NOMO-1 treated with dmso at 0.1 percent for 144 hours (cell line): Measurements from ENCODE around the gene INCENP.

Experiments
- DNase-seq: peaks from one replicate; lab custom pipeline; 2025; ENCODE audit not compliant: unreplicated experiment; lab: John Stamatoyannopoulos, UW

Gene INCENP

DNA sequence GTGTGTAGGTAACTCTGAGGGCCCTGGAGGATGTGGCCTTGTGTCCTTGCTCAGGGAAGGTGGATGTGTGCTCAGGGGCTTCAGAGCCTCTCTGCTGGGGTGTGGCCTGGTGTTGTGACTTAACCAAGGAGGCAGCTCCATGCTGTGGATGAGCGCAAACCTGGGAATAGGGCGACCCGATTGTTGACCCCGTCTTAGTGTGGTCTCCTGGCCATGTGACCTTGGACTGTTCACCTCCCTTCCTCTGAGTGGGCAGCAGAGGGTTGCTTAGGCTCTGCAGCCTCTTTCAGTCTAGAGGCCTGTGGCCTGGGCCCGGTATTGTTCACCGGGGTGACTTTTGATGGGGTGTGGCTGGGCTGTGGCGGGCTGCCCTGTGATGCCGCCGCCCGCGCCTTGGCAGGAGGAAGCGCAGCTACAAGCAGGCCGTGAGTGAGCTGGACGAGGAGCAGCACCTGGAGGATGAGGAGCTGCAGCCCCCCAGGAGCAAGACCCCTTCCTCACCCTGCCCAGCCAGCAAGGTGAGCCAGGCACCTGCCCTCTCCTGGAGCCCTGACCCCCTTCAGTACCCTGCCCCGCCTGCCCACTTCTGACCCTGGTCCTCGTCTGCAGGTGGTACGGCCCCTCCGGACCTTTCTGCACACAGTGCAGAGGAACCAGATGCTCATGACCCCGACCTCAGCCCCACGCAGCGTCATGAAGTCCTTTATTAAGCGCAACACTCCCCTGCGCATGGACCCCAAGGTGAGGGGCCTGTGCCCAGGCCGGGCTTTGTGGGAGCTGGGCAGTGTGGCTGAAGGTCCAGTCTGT, 16.7 kb downstream of the INCENP start:
- no peak for DNase-seq

DNA sequence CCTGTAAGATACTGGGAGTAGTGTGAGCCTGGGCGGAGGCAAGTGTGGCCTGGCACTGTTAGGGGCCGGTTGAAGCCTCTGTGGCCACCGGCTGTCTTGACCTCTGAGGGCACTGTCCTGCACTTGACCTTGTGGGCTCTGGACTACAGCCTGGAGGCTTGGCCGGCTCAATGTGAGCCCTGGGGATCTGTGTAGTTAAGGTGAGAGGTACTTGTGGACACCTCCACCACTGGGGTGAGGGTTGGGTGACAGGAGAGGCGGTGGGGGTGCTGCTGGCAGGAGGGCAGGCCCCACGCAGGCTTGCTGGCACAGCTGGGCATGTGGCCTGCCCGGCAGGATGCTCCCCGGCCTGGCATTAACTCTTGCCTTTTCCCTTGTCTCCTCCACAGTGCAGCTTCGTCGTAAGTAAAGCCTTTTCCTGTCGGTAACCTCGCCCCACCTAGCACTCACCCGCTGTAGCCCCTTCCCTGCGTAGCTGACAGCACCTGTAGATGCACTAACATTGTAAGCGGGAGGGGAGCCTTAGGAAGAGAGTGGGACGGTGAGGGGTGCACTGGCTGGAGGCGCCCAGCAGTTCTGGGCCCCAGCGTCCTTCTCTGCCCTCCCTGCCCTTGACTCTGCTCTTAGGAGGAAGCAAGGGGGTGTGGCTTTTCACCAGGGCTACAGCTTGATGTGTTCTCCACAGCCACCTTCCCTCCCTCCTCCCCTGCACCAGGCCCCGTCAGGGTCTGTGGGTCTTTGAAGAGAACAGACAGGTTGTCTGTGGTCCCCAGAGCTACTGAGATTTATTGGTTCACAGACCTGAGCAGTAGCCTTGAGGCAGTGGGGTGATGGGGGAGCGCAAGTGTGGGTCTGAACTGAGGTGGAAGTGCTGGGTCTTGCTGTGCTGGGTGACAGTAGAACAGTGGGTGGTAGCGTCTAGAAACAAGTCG, 17.6 kb downstream of the INCENP start:
- DNase-seq: no peak

DNA sequence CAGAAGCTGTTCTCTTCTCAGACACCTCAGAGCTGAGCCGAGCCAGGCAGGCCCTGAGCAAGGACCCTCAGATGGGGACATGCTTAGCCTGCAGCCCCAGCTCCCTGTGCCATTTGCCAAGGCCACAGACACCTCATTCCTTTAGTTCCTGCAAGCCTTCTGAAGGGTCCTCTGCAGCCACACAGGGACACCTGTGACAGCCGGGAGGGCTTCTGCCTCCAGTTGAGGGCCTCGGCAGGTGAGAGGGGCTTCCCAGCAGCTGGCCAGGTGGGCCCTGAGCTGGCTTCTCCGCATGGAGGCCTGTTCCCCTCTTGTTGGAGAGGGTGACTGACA, 18.2 kb downstream of the INCENP start:
- no peak for DNase-seq

DNA sequence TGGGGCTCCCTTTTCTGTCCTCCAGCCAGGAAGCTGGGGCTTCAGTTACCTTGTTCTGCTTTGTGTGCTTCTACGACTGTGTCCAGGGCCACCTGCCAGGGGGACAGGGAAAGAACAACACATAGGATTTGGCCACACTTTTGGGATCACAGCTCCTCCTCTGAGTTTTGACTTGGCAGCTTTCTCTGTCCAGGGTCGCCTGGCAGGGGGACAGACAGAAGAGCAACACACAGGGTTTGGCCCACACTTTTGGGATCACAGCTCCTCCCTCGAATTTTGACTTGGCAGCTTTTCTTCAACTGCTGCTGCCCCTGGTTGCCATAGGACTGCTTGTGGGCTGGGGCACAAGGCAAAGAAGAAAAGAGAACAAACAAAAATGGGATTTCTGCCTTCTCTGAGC, 19.1 kb downstream of the INCENP start:
- no peak for DNase-seq

DNA sequence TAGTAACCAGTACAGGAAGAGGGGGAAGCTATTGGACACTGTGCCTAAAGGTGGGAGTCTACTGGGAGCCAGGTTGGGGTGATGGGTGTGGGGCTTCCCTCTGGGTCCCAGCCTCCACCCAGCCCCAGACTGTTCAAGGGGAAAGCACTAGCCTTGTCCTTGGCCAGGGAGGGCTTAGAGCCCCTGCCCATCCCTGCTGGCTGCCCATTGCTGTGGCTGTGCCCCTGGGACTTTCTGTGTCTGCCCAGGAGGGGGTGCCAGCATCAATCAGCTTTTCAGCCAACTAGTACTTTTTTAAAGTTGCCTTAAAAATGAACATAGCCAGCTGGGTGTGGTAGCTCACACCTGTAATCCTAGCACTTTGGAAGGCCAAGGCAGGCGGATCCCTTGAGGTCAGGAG, 19.9 kb downstream of the INCENP start:
- DNase-seq: no peak

DNA sequence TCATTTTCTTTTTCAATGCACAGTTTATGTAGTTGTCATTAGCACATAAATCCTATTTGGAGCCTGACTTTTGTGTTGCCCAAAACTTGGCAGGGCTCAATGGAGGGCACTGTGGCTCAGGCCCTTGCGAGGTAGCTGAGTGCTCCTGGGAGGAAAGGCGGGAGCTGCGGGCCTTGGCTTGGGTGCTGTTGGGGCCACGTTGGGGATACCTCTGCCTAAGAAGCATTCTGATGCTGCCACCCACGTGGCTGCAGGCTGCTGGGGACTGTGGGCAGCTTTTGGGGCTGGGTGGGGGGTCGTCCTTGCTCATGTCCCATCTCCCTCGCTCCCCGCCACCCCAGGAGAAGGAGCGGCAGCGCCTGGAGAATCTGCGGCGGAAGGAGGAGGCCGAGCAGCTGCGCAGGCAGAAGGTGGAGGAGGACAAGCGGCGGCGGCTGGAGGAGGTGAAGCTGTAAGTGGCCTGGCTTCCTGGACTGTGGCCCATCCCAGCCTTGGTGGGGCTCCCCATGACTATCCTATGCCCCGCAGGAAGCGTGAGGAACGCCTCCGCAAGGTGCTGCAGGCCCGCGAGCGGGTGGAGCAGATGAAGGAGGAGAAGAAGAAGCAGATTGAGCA, 20.9 kb downstream of the INCENP start:
- no peak for DNase-seq

DNA sequence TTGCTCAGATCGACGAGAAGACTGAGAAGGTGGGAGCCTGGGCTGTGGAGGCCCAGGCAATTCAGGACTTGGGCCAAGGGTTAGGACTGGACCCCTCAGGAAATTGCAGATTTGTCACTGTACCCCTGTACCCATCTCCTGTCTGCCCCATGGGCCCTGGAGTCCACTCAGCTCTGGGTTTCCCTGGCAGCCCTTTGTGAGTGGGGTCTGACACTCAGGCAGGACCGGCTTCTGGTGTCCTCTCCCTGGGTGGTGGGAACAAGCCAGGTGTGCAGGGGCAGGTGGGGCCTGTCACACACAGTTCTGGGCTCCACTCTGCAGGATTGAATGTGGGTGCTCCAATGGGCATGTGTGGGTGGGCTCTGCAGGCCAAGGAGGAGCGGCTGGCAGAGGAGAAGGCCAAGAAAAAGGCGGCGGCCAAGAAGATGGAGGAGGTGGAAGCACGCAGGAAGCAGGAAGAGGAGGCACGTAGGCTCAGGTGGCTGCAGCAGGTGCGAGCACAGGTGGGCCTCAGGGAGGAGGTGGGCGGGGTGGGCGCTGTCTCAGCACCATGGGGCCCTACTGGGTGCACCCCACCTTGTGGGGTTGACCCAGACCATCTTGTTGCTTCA, 21.6 kb downstream of the INCENP start:
- DNase-seq: no peak

DNA sequence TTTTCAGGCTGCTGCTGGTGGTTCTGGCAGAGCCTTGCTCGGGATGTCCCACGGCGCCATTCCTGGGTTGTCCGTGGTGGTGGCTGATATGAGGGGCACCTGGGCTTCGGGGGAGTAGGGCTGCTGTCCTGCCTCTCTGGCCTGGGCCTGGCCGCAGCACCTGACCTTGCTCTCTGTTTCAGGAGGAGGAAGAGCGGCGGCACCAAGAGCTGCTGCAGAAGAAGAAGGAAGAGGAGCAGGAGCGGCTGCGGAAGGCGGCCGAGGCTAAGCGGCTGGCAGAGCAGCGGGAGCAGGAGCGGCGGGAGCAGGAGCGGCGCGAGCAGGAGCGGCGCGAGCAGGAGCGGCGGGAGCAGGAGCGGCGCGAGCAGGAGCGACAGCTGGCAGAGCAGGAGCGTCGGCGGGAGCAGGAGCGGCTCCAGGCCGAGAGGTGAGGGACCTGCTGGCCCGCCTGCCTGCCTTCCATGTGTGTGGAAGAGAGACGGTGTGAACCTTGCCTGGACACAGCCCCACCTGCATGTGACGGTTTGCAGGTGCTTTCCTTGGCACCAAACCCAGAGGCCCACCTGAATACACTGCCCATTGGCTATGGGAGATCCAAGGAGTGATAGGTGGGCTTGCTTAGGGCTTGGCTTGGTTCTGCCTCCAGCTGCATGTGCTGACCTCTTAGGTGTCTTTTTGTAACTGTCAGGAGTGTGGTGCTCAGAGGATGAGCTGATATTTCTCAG, 22.8 kb downstream of the INCENP start:
- DNase-seq: no peak

DNA sequence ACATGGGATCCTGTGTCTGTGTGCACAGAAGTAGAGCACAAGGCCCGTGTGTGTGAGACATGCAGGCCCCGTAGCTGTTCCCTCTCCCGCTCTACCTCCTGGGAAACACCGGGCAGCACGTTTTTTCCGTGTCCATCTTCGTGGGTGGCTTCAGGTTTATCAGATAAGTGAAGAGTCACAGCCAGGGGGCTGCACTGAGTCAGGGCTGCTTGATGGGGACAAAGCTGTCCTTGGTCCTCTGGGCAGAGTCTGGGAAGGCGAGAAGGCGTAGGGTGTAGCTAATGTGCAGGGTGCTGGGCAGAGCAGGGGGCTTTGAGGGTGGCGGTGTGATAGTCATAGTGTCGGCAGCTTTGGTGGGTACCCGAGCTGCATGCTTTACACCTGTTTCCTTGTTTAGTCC, 23.7 kb downstream of the INCENP start:
- DNase-seq: no peak

DNA sequence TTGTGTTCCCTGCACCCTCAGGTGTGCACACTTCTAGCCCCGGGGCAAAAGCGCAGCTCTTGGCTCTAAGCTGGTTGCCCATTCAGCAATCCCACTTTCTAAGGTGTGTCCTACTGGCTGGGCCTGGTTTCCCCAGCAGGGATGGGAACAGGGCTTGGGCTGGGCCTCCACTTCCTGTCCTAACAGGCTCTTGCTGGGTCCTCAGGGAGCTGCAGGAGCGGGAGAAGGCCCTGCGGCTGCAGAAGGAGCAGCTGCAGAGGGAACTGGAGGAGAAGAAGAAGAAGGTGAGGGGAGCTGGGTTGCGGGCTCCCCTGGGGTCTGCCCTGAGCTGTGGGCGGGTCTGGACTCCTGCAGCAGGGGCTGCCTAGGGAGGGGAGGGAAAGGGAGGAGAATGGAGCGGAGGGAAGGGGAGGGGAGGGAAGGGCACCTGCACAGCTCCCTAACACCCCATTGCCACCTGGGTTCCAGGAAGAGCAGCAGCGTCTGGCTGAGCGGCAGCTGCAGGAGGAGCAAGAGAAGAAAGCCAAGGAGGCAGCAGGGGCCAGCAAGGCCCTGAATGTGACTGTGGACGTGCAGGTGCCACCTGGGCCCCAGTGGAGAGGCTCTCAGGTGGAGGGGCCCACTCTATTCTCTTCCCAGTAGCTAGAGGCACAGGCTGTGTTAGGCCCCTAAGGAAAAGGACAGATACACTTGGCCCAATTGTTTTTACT, 24.6 kb downstream of the INCENP start:
- no peak for DNase-seq

DNA sequence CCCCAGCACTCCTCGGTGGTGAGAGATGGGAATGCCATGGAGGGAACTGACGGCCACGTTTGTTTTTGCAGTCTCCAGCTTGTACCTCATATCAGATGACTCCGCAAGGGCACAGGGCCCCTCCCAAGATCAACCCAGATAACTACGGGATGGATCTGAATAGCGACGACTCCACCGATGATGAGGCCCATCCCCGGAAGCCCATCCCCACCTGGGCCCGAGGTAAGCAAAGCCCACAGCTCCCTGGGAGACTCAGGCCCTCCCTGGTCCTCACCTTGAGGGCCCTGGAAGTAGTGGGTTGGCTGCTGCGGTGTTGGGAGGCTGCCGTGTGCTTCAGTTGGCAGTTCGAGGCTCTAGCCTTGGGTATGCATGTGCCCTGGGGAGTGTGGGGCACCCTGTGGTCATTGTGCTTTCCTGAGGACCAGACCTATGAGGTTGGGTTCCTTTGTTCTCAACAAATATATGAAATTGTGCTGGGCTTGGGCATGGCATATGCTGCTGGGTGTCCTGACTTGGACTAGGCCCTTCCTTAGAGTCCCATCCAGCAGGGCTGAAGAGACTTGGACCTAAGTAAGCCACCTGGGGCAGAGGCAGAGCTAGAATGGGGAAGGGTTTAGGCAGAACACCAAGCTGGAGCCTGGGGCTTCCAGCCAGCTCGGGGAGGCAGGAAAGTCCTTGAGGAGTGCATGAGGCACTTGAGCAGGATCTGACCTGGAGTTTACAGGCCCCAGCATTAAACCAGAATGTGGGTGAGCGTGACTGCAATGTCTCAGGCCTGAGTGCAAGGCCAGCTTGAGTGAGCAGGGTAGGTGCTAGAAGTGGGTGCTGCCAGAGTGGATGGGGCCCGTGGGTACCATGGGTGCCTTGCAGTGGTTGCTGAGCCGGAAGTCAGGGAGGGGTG, 26.4 kb downstream of the INCENP start:
- no peak for DNase-seq

DNA sequence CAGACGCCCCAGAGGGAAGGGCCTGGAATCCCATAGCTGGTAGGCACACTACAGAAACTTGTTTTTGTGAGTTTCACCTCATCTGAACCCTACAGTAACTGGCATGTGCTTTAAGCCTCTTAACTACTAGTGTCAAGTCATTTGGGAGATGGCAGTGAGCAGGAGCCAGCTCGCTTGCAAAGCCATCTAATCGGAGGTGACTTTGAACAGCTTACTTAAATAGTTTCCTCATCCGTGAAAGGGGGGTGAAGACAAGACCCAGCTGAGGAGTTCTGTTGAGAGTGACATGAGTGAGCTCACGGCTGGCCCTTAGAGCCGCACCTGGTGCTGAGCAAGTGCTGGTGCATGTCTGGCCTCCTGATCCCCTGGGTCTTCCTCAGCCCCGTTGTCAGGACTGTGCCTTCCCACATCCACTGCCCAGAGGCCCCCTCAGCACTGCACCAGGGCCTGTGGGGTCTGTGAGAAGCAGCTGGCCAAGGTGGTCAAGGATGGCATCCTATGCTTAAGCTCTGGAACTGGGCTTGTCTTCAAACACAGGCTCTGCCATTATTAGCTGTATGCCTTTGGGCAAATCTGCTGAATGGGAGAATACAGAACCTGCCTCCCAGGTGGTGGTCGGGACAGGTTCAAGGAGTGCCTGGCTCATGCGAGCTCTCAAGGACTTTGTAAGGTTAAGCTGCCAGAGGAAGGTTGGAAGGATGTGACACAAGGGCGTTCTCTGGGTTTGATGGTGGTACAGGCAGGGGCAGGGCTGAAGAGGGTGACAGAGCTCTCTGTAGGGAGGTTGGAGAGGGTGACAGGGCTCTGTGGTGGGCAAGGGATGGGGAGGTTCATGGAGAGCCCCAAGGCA, 27.3 kb downstream of the INCENP start:
- no peak for DNase-seq

DNA sequence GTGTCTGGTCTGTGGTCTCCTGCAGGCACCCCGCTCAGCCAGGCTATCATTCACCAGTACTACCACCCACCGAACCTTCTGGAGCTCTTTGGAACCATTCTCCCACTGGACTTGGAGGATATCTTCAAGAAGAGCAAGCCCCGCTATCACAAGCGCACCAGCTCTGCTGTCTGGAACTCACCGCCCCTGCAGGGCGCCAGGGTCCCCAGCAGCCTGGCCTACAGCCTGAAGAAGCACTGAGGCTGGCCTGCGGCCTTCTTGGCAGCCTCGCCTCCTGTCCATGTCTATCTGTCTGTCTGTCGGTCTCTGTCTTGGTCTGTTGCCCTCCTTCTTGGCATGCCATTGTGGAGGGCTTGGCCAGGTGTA, 27.9 kb downstream of the INCENP start:
- DNase-seq: no peak

DNA sequence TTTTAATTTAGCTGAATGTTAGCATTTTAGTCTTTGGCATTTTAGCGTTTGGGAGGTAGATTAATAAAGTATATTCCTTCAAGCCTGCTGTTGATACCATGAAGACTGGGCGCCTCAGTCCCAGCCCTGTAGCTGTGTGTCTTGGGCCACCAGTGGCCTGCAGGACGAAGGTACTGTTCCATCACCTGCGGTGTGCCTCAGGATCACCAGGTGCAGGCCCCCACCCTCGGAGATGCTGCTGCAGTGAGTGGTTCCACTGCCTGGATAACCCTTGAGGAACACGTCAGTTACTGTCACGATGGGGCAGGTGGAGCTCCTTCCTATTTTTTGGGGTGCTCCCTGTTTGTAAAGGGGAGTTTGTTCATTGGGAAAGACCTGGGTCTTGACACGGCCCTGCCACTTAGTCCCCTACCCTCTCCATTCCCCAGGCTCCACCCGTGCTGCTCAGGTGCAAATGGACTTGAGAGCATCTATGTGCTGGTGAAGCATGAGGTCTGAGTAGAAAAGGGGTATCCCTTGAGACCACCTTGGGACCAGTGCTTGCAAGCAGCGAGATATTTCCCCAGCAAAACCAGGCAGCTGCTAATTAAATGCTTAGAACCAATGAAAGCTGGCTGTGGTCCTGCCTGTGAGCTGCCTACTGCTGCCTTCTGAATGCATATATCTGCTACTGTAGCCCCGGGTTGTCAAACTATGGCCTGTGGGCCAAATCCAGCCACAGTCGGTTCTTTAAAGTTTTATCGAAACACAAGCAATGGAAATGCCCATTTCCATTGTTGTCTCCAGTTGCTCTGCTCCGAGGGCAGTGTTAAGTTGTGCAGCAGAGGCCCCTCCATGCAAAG, 28.7 kb downstream of the INCENP start:
- DNase-seq: no peak

DNA sequence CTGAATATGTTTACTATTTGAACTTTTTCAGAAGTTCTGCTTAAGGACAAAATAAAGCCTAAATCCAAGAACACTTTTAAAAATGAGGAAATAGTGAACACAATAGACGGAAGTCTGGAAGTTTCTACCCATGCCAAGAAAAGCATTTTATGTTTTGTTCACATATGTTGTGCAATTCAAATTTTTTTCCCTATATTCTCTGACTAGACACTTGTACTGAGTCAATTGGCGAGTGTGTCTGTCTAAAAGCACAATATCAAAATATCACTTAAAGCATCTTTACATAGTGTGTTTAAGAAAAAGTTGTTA, 29.2 kb downstream of the INCENP start:
- DNase-seq: no peak

DNA sequence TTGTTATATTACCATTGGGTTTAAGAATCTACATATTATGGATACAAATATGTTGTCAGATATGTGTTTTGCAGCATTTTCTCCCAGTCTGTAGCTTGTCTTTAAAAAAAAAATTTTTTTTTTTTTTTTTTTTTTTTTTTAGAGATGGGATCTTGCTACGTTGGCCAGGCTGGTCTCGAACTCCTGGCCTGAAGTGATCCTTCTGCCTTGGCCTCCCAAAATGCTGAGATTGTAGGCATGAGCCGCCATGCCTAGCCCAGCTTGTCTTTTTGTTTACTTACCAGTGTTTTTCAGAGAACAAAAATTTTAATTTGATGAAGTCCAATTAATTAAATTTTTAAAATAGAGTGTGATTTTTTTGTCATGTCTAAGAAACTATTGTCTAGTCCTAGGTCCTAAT, 29.8 kb downstream of the INCENP start:
- no peak for DNase-seq

DNA sequence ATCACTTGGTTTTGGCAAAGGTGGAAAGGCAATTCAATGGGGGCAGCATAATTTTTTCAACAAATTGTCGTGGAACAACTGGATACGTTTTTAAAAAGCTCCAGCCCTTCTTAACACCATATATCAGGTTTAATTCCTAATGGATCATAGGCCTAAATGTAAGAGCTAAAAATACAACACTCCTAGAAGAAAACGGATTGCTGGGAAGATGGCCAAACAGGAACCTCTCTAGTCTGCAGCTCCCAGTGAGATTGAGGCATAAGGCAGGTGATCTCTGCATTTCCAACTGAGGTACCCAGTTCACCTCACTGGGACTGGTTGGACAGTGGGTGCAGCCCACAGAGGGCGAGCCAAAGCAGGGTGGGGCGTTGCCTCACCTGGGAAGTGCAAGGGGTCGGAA, 33.8 kb downstream of the INCENP start:
- no peak for DNase-seq

DNA sequence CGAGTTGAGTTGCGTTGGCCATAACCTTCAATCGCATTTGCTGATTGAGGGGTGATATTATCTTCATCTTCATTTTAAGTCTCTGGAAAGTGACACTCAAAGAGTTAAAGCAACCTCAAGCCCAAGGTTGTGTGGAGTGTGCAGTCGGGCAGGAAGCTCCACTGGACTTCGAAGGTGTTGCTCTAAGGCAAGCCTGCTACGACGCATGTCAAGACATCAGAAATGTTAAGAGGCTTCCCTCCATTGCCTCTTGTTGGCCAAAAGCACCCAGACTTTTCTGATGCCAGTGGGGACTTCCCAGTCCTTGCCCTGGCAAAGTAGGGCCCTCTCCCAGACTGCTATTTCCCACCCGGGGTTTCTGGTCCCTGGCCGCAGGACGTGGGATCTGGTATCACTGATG, 42.6 kb downstream of the INCENP start:
- DNase-seq: no peak
